GM04503 (cell line): ENCODE data around the gene SWT1.
"Not testable (repeated sequence)": the region's sequence is repeated elsewhere in the genome, so short reads cannot be mapped to it uniquely, and the experiment has no call there.

Source experiments
- DNase-seq: peaks from one replicate; pipeline ENCODE4 v3.0.0-alpha.2; 2012; ENCODE audit warnings: low read depth

SWT1 gene

GRCh38 chr1:185291652-185292051 is 134.7 kb downstream of the SWT1 start:
- no peak for DNase-seq

- DNase-seq: no peak
These were observed 135.3 kb downstream of the SWT1 start for GRCh38 chr1:185292237-185292636.

- no peak for DNase-seq
These were observed 137.1 kb downstream of the SWT1 start for GRCh38 chr1:185293967-185294542.

GRCh38 chr1:185295091-185295490 is 138.1 kb downstream of the SWT1 start:
- no peak for DNase-seq

GRCh38 chr1:185297982-185298381 is 141.0 kb downstream of the SWT1 start:
- no peak for DNase-seq

- DNase-seq: no peak
These were observed 143.2 kb downstream of the SWT1 start for GRCh38 chr1:185300152-185300551.

GRCh38 chr1:185305419-185305818 is 148.5 kb downstream of the SWT1 start:
- no peak for DNase-seq

- no peak for DNase-seq
These were observed 151.2 kb downstream of the SWT1 start for GRCh38 chr1:185308126-185308525.

GRCh38 chr1:185309566-185309965 is 152.6 kb downstream of the SWT1 start:
- no peak for DNase-seq

GRCh38 chr1:185311589-185312225 is 154.7 kb downstream of the SWT1 start:
- no peak for DNase-seq

- DNase-seq: no peak
These were observed 155.6 kb downstream of the SWT1 start for GRCh38 chr1:185312361-185313138.

- DNase-seq: no peak
These were observed 157.4 kb downstream of the SWT1 start for GRCh38 chr1:185314411-185314810.

- no peak for DNase-seq
These were observed 158.6 kb downstream of the SWT1 start for GRCh38 chr1:185315445-185316071.

GRCh38 chr1:185316163-185317033 is 159.4 kb downstream of the SWT1 start:
- DNase-seq: peak; percentile 41

GRCh38 chr1:185317034-185317885 is 160.3 kb downstream of the SWT1 start, which contains the start of gene IVNS1ABP:
TSS of gene IVNS1ABP (minus strand) at chr1:185317243. CDS start at chr1:185309493, 7,750 bp downstream.
- peak; percentile 49 for DNase-seq

- no peak for DNase-seq
These were observed 160.9 kb downstream of the SWT1 start for GRCh38 chr1:185317886-185318310.

- no peak for DNase-seq
These were observed 161.6 kb downstream of the SWT1 start for GRCh38 chr1:185318431-185319138.

GRCh38 chr1:185319139-185319475 is 162.1 kb downstream of the SWT1 start:
- no peak for DNase-seq

GRCh38 chr1:185321104-185321503 is 164.1 kb downstream of the SWT1 start:
- DNase-seq: not testable (repeated sequence)

GRCh38 chr1:185321653-185322221 is 164.8 kb downstream of the SWT1 start:
- not testable (repeated sequence) for DNase-seq
